HG02798 (cell line): ENCODE data around the gene PNPLA8.
A peak's percentile ranks its signal among the peaks of the same experiment; 100 is the strongest.
"Not testable (repeated sequence)": the region's sequence is repeated elsewhere in the genome, so short reads cannot be mapped to it uniquely, and the experiment has no call there.

ENCODE experiments used
- ATAC-seq: cut with Tn5 transposase; IDR thresholded peaks from one replicate; pipeline ENCODE4 v1.9.1; 2021; ENCODE audit warnings: mild to moderate bottlenecking; ENCODE audit not compliant: unreplicated experiment, poor library complexity

The PNPLA8 gene

GRCh38 chr7:108535257-108535656, 9.3 kb upstream of the PNPLA8 start:
- no peak for ATAC-seq

- ATAC-seq, result no peak
Measured at GRCh38 chr7:108533712-108534111, 7.8 kb upstream of the PNPLA8 start.

GRCh38 chr7:108529341-108529740, 3.4 kb upstream of the PNPLA8 start:
- no peak for ATAC-seq

GRCh38 chr7:108528183-108528712, 2.3 kb upstream of the PNPLA8 start:
- ATAC-seq, result no peak

GRCh38 chr7:108526768-108527017, 758 bp upstream of the PNPLA8 start:
- no peak for ATAC-seq

GRCh38 chr7:108525327-108525984, 479 bp downstream of the PNPLA8 start:
- ATAC-seq, result peak; percentile 51

GRCh38 chr7:108522780-108523179, 3.2 kb downstream of the PNPLA8 start:
- no peak for ATAC-seq

- no peak for ATAC-seq
Measured at GRCh38 chr7:108517951-108518350, 8.0 kb downstream of the PNPLA8 start.

- no peak for ATAC-seq
Measured at GRCh38 chr7:108515630-108516029, 10.3 kb downstream of the PNPLA8 start.

- ATAC-seq, result no peak
Measured at GRCh38 chr7:108515013-108515412, 10.9 kb downstream of the PNPLA8 start.

GRCh38 chr7:108511939-108512338, 14.0 kb downstream of the PNPLA8 start:
- no peak for ATAC-seq

GRCh38 chr7:108504576-108504975, 21.4 kb downstream of the PNPLA8 start:
- not testable (repeated sequence) for ATAC-seq

GRCh38 chr7:108503112-108504026, 22.6 kb downstream of the PNPLA8 start:
- peak; percentile 96 for ATAC-seq

GRCh38 chr7:108499566-108499965, 26.4 kb downstream of the PNPLA8 start:
- no peak for ATAC-seq

GRCh38 chr7:108498481-108498880, 27.5 kb downstream of the PNPLA8 start:
- ATAC-seq, result no peak

- peak; percentile 82 for ATAC-seq
Measured at GRCh38 chr7:108497082-108497725, 28.7 kb downstream of the PNPLA8 start.

GRCh38 chr7:108492742-108493141, 33.2 kb downstream of the PNPLA8 start:
- no peak for ATAC-seq

- no peak for ATAC-seq
Measured at GRCh38 chr7:108488768-108489538, 37.0 kb downstream of the PNPLA8 start.

GRCh38 chr7:108487646-108488045, 38.3 kb downstream of the PNPLA8 start:
- ATAC-seq, result no peak

GRCh38 chr7:108486291-108486966, 39.5 kb downstream of the PNPLA8 start:
- ATAC-seq, result peak; percentile 54
